Raji (cell line): ENCODE results near the gene GPR176.

Experiments used
- POLR2A ChIP-seq: IDR thresholded peaks from 2 replicates; pipeline ENCODE4 v1.6.1; 2011; ENCODE audit warnings: low read depth, low read length, control low read depth; ENCODE audit not compliant: insufficient read depth

Gene GPR176

DNA sequence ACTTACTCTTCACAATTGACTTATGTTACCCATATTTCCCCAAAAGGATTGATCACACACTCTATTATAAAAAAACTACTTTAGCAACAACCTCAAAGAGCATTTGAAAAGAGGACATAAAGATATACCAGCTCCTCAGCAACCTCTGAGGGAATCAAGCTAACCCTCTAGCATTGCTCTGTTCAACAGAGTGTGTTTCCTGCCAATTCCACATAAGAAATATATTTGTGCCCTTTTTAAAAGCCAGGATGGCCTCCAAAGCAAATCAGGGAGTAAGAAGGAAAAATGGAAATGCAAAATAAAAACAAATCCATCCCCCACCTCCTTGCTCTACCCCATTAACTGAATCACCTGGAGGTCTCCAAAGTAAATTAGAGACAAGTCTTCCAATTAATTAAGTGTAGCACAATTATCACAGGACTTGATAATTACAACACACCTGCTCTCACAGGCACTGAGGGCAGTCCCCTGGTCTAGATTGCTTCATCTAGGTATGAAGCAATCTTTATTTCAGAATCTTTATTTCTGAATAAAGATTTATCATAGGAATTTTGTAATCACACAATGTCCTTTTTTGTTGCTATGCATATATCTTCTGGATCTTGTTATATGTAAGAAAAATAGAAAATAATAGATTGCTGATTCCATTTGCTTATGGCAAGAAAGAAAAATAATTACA, 34.8 kb downstream of the GPR176 start:
- TF ChIP-seq POLR2A = no peak

DNA sequence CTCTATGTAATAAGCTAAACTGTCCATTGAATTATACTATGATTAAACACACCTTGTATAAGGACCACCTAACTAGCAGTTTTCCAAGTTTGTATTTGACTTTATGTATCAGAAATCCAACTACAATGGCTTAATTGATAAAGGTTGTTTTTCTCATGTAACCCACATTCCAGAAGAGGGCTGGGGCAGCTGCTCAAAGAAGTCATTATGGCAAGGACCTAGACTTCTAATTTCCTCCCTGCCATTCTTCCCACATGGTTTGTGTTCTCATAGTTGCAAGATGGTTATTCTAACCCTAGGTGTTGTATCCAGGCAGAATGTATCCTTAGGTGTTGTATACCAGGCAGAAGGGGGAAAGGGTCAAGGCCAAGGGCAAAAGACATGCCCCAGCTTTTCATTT, 35.7 kb downstream of the GPR176 start:
- no peak for TF ChIP-seq POLR2A

DNA sequence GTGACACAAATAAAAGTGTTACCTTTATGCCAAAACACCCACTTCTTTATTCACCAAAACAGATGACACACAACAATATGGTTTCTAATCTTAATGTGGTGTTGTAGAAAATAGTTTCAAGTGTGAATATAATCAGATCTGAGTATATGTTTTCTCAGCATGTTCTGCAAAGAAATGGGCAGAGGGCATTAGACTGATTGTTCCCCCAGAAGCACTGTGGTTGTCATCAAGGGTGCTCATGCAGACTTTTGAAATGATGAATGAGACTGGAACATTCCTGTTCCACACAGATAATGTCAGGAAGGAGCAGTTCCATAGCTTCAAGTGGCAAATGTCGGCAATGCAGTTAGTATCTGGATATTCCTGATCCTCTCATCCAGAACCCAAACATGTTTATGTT, 37.5 kb downstream of the GPR176 start:
- no peak for TF ChIP-seq POLR2A

DNA sequence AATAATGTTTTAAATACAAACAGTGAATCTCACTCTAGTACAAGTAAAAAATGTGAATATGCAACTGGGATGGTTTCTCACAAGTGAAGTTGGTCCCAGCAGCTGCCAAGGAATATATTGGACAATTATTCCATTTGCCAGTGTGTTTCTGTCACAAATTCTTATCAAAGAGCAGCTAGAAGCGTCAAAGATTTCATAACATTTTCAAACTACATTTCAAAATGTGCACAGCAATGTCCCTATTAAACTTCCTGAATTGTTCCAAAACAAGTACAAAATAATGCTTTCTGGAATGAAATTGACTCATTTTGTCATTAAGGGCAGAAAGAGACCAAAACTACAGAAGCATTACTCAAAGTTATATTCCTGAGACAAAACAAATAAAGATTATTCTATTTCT, 38.3 kb downstream of the GPR176 start:
- TF ChIP-seq POLR2A = no peak

DNA sequence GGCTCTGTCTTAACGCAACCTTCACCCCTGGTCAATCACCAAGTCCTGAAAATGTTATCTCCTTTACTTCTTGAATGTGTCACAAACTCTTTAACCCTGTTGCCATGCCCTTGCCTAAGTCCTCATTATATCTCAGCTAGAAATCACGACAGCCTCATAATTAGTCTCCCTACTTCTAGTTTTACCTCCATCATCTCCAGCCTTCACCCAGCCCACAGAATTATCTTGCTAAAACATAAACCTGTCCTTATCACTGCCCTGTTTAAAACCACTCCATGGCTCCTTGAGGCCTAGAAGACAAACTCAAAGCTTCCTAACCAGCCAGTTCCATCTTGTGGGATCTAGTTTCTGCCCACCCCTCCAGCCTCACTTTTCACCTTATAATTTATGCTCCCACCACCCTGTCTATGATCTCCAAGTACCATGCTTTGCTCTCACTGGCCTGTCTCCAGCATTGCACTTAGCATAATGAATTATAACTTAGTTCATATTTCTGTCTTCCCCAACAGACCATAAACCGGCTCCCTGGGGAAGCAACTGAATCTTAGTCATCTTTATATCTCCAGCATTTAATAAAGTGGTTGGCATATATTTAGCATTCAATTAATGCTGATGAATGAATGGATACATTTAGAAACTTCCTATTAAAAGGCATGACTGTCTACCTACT, 39.2 kb downstream of the GPR176 start:
- no peak for TF ChIP-seq POLR2A

DNA sequence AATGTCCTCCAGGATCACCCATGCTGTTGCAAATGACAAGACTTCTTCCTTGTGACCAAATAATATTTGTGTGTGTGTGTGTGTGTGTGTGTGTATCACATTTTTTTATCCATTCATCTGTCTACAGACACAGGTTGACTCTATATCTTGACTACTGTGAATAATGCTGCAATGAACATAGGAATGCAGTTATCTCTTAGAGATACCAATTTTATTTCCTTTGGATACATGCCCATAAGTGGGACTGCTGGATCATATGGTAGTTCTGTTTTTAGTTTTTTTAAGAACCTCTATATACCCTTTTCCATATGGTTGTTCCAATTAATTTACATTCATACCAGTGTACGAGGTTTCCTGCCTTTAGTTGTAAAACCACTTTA, 41.7 kb downstream of the GPR176 start:
- no peak for TF ChIP-seq POLR2A

DNA sequence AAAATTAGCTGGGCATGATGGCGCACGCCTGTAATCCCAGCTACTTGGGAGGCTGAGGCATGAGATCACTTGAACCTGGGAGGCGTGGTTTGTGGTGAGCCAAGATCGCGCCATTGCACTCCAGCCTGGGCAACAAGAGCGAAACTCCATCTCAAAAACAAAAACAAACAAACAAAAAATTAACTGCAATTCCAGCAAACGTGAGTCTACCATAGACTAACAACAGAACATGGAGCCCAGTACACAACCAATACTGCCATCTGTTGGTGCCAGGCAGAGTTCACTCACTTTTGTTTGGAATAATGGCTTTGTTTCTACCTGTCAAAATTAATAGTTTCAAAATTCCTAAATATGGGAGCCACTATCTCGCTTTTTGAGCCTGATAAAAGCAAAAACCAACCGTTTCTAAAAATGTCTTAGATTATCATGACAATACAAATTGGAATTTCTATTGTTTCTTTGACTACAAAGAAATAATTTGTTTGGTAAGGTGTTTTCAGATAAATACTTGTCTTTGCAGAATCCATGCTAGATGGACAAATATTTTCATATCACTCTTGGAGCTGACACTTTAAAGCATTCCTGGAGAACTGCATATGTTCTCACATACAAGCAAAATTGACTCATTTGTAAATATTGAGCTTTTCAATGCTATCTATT, 45.0 kb downstream of the GPR176 start:
- no peak for TF ChIP-seq POLR2A

DNA sequence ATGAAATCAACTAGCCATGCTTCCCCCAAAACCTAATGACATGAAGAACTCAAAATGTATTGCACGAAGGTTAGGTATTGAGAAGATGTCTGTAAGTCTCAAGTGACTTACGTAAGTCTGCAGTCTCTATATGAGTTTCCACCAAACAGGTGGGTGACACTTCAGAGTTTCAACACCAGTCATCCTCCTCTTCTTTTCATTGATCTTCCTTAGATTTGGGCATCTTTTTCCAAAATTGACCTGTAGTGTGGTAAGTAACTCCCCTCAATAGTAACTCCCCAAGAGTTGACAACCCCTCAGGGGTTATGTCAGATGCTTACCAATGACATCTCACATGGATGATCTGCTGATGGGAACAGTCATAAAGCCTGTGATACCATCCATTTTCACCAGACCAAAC, 46.1 kb downstream of the GPR176 start:
- TF ChIP-seq POLR2A = no peak

DNA sequence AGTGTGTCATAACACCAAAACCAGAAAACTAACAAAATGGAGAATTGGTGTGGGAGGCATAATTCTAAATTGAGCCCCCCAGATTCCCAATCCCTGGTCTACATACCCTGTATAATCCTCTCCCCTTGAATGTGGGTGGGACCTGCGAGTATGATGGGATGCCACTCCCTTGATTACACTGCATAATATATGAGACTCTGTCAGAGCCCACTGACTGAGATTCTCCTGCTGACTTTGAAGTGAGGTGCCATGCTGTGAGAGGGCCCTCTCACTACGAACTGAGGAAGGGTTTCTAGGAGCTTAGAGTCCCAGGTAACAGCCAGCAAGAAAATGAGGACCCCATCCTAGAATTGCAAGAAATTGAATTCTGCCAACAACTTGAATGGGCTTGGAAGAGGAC, 49.5 kb downstream of the GPR176 start:
- TF ChIP-seq POLR2A = no peak

DNA sequence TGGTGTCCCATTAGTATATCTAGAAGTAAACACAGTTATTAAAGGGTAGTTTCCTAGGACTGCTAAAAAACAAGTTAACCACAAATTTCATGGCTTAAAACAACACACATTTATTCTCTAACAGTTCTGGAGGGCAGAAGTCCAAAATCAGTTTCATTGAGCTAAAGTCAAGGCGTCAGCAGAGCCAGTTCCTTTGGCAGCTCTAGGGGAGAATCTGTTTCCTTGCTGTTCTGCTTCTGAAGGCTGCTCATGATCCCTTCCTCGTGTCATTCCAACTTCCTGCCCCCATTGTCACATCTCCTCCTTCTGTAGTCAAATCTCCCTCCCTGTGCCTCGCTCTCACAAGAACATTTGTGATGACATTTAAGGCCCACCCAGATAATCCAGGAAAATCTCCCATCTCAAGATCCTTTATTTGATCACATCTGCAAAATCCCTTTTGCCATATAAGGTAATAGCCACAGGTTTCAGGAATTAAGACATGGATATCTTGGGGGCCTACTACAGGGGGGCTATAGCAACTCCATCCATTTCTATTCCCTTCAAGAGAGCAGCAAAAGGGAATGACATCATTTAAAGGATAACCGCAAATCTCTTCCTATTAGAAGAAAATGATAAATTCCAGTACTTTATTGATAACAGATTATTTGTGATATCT, 50.1 kb downstream of the GPR176 start:
- TF ChIP-seq POLR2A = no peak

DNA sequence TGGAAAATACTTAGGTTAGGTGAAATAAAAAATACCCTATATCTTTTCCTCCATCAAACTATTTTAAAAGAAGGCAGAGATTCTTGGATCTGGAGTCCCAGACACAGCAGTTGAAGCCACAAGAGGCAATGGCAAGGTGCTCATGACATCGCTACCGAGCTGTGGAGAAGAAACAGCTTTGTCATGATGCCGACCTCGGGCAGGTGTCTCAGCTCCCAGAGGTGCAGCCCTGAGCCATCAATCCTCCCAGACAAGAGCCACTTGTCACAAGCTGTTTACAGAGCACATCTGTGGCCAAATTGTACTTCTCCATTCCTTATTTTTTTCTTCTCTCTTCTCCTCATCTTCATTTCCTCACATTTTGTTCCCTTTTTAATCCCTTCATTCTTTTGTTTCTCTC, 50.8 kb downstream of the GPR176 start:
- no peak for TF ChIP-seq POLR2A

DNA sequence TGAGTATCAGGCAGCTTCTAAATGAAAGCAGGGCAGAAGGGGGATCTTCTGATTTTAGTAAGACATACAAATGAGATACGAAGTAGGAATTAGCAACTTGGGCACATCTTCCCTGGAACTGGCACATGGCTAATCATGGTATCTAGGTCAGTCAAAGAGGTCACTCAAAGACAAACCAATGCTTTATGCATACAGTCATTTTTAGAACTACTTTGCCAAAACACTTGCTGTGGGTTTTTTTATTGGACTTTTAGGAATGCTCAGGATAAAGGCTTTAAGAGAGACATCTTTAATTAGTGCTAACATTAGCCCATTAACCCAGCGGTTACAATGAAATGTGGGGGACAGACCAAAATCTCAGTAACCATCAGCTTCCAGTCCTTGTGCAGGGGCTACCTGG, 51.7 kb downstream of the GPR176 start:
- no peak for TF ChIP-seq POLR2A

DNA sequence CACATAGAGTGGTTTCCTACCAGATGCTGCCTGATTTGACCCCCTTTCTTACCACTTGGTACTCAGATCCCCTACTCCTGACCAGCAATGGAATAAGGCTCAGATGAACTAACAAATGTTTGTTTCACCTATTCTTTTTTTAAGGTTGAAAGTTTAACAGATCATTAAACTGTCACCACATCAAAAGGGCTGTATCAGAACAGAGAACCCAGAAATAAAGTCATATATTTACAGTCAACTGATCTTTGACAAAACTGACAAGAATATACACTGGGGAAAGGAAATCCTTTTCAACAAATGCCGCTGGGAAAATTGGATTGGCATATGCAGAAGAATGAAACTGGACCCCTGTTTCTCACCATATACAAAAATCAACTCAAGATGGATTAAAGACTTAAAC, 56.0 kb downstream of the GPR176 start:
- TF ChIP-seq POLR2A = no peak

DNA sequence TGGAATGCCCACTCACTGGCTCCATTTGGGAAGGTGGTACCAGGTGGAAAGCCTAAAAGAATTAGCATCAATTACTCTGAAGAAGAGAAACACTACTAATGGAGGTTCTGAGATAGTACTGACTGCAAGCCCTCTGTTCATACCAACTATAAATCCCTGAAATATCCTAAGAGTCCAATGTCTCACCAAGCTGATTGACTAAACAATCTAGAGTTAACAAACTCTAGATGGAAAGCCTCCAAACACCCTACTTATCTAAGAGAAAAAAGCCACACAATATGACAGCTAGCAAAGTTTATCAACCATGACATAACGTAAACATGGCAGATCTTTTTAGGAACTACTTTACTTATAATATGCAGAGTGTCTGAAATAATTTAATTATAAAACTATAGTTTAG, 59.2 kb downstream of the GPR176 start:
- TF ChIP-seq POLR2A = no peak

DNA sequence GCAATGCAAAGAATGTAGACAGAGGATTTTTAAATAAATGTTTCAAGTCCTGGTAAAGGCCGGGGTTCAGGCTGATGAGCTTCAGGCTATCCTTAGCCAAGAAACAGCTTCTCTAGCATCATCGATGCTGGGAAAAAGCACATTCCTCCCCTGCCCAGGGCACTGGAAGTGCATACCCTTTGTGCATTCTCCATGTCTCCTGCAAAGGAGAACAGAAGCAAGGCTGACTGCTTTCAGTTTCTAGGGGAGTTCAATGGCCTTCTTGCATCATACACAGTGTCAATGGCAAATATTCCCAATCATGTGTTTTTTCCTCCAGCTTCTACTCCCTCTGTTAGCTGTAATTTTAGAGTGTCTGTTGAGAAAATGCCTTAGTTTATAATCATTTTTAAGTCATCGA, 59.9 kb downstream of the GPR176 start:
- no peak for TF ChIP-seq POLR2A

DNA sequence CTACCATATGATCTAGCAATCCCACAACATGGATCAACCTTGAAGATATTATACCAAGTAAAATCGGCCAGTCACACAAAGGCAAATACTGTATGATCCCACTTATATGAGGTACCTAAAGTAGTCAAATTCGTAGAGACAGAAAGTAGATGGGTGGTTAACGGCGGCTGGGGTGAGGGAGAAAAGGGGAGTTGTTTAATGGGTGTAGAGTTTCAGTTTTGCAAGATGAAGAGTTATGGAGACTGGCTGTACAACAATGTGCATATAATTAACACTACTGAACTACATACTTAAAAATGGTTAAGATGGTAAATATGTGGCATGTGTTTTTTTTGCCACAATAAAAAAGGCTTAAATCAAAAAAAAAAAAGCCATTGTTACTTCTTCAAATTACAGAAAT, 60.4 kb downstream of the GPR176 start:
- TF ChIP-seq POLR2A = no peak

DNA sequence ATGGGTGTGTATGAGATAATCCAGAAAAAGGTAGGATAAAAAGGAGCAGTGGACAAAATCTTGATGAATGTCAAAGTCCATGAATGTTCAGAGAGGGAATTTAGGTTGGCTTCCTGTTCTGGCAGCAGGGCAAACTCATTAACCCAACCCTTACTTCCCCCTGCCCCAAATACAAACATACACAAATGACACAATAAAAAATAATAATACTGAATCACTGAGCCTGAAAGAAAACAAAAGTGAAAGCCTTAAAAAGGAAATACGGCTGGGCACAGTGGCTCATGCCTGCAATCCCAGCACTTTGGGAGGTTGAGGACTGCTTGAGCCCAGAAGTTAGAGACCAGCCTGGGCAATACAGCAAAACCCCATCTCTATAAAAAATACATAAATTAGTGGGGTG, 62.9 kb downstream of the GPR176 start:
- no peak for TF ChIP-seq POLR2A

DNA sequence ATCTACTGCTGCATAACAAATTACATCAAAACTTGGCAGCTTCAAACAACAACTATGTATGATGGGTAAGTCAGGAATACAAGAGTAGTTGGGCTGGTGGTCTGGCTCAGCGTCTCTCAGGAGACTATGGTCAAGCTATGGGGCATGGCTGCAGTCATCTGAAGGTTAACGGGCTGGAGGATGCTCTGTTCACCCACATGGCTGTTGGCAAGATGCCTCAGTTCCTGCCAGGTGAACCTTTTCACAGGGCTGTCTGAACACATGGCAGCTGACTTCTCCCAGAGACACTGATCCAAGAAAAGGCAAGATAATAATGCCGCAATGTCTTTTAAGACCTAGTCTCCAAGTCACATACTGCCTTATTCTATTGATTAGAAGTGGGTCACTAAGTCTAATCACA, 63.7 kb downstream of the GPR176 start:
- no peak for TF ChIP-seq POLR2A
